Fibroblast of pulmonary artery (primary cell): Measurements from ENCODE around the gene GRIA4.
"Not testable (repeated sequence)": the region's sequence is repeated elsewhere in the genome, so short reads cannot be mapped to it uniquely, and the experiment has no call there.

ENCODE experiments used
- DNase-seq: peaks from one replicate; pipeline ENCODE4 v3.0.0-alpha.2; 2010; ENCODE audit warnings: low read depth
- H3K4me3 ChIP-seq: replicated peaks from 2 replicates; pipeline ENCODE4 v1.5.1; 2011; ENCODE audit warnings: low read depth, mild to moderate bottlenecking, control low read depth, low read length, moderate library complexity
- TF ChIP-seq, protein P1 (sequence below): IDR thresholded peaks from 2 replicates; pipeline ENCODE4 v1.5.1; 2011; ENCODE audit warnings: mild to moderate bottlenecking, control low read depth, low read length, inconsistent platforms; ENCODE audit errors: missing control alignments

Gene GRIA4

DNA sequence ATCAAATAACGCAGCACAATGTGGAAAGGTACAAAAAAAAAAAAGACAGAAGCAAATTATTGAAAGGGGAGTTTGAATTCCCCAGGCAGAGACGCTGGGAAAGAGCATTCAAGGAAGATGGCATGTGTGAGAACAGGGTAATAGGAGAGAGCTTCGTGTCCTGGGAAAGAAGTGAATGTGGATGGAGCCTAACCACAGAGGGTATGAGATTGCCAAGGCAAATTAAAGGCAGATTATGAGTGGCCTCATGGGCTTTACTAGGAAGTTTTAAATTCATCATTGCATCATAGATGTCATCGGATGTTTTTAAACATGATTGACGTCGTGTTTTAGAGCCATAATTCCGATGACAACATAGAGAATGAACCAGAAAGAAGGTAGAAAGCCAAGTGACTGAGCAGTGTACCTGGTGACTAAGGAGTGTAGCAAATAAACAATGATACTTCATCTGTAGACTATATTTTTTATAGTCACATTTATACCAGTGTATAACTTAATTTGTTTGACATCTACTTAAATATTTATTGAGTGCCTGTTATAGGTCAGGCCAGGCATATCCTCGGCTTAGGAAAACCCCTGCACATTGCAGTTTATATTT is 260.7 kb downstream of the GRIA4 start:
- no peak overlapping the region for H3K4me3 ChIP-seq
- TF ChIP-seq, protein P1, sequence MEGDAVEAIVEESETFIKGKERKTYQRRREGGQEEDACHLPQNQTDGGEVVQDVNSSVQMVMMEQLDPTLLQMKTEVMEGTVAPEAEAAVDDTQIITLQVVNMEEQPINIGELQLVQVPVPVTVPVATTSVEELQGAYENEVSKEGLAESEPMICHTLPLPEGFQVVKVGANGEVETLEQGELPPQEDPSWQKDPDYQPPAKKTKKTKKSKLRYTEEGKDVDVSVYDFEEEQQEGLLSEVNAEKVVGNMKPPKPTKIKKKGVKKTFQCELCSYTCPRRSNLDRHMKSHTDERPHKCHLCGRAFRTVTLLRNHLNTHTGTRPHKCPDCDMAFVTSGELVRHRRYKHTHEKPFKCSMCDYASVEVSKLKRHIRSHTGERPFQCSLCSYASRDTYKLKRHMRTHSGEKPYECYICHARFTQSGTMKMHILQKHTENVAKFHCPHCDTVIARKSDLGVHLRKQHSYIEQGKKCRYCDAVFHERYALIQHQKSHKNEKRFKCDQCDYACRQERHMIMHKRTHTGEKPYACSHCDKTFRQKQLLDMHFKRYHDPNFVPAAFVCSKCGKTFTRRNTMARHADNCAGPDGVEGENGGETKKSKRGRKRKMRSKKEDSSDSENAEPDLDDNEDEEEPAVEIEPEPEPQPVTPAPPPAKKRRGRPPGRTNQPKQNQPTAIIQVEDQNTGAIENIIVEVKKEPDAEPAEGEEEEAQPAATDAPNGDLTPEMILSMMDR, result no peak
- DNase-seq, result no peak

DNA sequence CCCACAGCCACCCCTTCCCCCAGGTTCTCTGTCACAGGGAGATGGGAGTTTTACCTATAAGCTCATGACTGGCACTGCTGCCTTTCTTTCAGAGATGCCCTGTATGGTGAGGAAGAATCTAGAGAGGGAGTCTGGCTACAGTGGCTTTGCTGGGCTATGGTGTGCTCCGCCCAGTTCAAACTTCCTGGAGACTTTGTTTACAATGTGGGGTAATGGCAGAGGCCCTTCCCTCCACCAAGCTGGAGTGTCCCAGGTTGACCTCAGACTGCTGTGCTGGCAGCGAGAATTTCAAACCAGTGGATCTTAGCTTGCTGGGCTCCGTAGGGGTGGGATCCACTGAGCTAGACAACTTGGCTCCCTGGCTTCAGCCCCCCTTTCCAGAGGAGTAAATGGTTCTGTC is 268.6 kb downstream of the GRIA4 start:
- TF ChIP-seq, protein P1, result no peak
- no peak overlapping the region for H3K4me3 ChIP-seq
- DNase-seq, result no peak

DNA sequence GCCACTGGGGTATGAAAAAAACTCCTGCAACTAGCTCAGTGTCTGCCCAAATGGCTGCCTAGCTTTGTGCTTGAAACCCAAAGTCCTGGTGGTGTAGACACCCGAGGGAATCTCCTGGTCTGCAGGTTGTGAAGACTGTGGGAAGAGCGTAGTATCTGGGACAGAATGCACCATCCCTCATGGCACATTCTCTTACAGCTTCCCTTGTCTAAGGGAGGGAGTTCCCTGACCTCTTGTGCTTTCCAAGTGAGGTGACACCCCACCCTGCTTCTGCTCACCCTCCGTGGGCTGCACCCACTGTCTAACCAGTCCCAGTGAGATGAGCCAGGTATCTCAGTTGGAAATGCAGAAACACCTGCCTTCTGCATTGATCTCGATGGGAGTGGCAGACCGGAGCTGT is 269.1 kb downstream of the GRIA4 start:
- H3K4me3 ChIP-seq, DNase-seq: not testable (repeated sequence)

DNA sequence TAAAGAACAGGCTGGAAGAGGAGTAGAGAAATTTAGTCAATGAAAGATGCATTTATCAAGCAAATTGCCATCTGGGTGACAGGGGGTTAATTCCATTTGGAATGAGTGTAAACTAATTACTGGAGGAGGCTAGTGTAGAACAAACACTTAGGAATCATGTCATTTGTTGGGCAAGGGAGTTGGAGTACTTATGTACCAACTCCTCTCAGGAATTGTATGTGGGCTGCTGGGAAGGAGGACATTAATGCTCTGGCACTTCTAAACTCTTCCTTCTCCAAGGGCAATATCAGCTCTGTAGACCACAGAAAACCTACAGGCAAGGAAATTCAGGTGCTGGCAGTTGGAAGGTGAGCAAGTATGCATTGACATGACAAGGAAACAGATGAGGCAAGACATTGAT is 271.2 kb downstream of the GRIA4 start:
- no peak for DNase-seq
- TF ChIP-seq, protein P1, result no peak
- no peak overlapping the region for H3K4me3 ChIP-seq

DNA sequence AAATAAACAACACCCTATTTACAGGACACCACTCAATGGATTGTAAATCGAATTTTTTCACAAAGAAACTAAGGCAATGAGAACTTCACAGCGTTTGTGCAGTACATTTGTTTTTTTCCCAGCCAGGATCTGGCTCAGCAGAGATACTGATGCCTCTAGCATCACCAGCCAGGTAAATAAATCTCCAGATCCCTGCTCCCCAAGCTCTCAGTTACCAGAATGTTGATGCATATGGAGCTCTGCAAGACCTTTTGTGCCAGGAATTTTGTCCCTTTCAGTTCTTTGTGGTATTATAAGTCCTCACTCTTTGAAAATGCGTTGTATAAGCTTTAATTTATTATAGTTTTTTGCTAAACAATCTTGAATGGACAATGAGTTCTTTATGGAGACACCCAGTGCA is 274.6 kb downstream of the GRIA4 start:
- TF ChIP-seq, protein P1, result no peak
- no peak overlapping the region for H3K4me3 ChIP-seq
- no peak for DNase-seq

DNA sequence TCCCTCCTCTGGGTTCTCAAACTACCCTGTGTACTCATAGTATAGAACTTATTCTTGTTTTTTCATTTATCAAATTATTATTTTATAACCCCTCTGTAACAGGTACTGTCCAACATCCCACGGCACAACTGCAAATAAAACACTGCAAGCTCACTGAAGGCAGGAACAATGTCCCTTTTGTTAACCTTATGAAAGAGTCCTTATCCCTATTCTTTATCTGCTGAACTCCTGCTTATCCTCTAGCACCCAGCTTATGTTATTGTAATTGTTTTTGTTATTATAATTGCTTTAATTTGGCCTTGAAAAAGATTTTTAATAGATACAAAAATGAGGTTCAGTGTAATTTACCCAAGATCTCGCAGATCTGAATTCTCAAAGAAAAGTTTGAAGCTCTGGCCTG is 281.8 kb downstream of the GRIA4 start:
- no peak for DNase-seq
- TF ChIP-seq, protein P1, result no peak
- no peak overlapping the region for H3K4me3 ChIP-seq

DNA sequence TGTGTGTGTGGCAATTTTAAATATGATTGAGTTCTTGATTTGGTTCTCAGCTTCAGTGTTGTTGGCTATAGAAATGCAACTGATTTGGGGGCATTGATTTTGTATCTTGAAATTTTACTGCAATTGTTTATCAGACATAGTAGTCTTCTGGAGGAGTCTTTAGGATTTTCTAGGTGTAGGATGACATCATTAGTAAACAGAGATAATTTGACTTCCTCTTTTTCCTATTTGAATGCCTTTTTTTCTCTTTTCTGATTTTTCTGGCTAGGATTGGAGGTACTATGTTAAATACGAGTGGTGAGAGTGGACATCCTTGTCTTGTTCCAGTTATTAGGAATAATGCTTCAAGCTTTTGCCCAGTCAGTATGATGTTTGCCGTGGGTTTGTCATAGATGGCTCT is 287.3 kb downstream of the GRIA4 start:
- no peak overlapping the region for H3K4me3 ChIP-seq
- no peak for DNase-seq
- TF ChIP-seq, protein P1, result no peak
